K562 (cell line): Measurements from ENCODE around the gene RTBDN. TPM values are rescaled to one million over a fixed set of nuclear protein-coding genes. Genes with fewer than 3 reads are reported as not detected.

Experiments used
- ARHGAP35 ChIP-seq: fragments of 450-650 bp; IDR thresholded peaks from 2 replicates; pipeline ENCODE4 v1.6.1; 2018; ENCODE audit not compliant: partially characterized antibody
- CBFB ChIP-seq: sonication (generic); formaldehyde crosslinking; IDR thresholded peaks from 2 replicates; pipeline ENCODE4 v1.4.0; 2020; ENCODE audit warnings: mild to moderate bottlenecking, missing genetic modification reagents
- CTBP1 ChIP-seq: fragments of 450-650 bp; IDR thresholded peaks from 2 replicates; pipeline ENCODE4 v1.6.1; 2016; ENCODE audit warnings: borderline replicate concordance
- E2F1 ChIP-seq: sonication (generic); formaldehyde crosslinking; IDR thresholded peaks from 2 replicates; pipeline ENCODE4 v1.8.1; 2023; ENCODE audit warnings: mild to moderate bottlenecking, missing genetic modification reagents, moderate library complexity
- HMGXB4 ChIP-seq: sonication (generic); formaldehyde crosslinking; IDR thresholded peaks from 2 replicates; pipeline ENCODE4 v1.8.1; 2023; ENCODE audit warnings: mild to moderate bottlenecking, missing genetic modification reagents
- KDM2B ChIP-seq: fragments of 250-450 bp; sonication (Bioruptor Pico); IDR thresholded peaks from 2 replicates; pipeline ENCODE4 v1.8.0; 2021; ENCODE audit warnings: mild to moderate bottlenecking, moderate library complexity
- L3MBTL2 ChIP-seq: fragments of 450-650 bp; IDR thresholded peaks from 2 replicates; pipeline ENCODE4 v1.6.1; 2016; ENCODE audit warnings: mild to moderate bottlenecking, moderate library complexity
- NBN ChIP-seq: fragments of 450-650 bp; IDR thresholded peaks from 2 replicates; pipeline ENCODE4 v1.6.1; 2016; ENCODE audit warnings: low read depth, mild to moderate bottlenecking
- POLR3G ChIP-seq: IDR thresholded peaks from 2 replicates; pipeline ENCODE4 v1.6.1; 2011; ENCODE audit not compliant: insufficient read length, insufficient replicate concordance; ENCODE audit errors: extremely low read depth
- RBM34 ChIP-seq: fragments of 200-400 bp; formaldehyde crosslinking; IDR thresholded peaks from 2 replicates; pipeline ENCODE4 v1.6.1; 2018; ENCODE audit warnings: low read length, borderline replicate concordance; ENCODE audit not compliant: insufficient read depth
- SMARCB1 ChIP-seq: IDR thresholded peaks from 2 replicates; pipeline ENCODE4 v1.6.1; 2011; ENCODE audit warnings: improper control_type of control experiment, low read depth; ENCODE audit not compliant: insufficient read length
- STAT5B ChIP-seq: fragments of 250-450 bp; sonication (Bioruptor Pico); IDR thresholded peaks from 2 replicates; pipeline ENCODE4 v1.8.0; 2021; ENCODE audit warnings: mild to moderate bottlenecking, inconsistent platforms
- TOE1 ChIP-seq, 2 experiments: fragments of 450-650 bp in 1 of 2; sonication (generic) in 1 of 2; formaldehyde crosslinking in 1 of 2; IDR thresholded peaks; 2 replicates each; pipeline versions ENCODE4 v1.7.1 to v1.8.0; 2016 to 2022; ENCODE audit warnings: borderline replicate concordance in 2 of 2, mild to moderate bottlenecking in 2 of 2, antibody characterized with exemption in 1 of 2, inconsistent platforms in 1 of 2, low read depth in 1 of 2, missing genetic modification reagents in 1 of 2, moderate library complexity in 1 of 2
- TRIM28 ChIP-seq: fragments of 450-650 bp; IDR thresholded peaks from 2 replicates; pipeline ENCODE4 v1.6.1; 2017
- UBTF ChIP-seq, 2 experiments: IDR thresholded peaks; 2 replicates each; pipeline ENCODE4 v1.6.1; 2012; ENCODE audit warnings: improper control_type of control experiment in 2 of 2, low read depth in 2 of 2, low read length in 2 of 2, borderline replicate concordance in 1 of 2
- ZNF23 ChIP-seq: fragments of 250-450 bp; sonication (Bioruptor Pico); IDR thresholded peaks from 2 replicates; pipeline ENCODE4 v1.4.0; 2020; ENCODE audit warnings: mild to moderate bottlenecking
- ZNF592 ChIP-seq: fragments of 450-650 bp; IDR thresholded peaks from 2 replicates; pipeline ENCODE4 v1.6.1; 2017; ENCODE audit warnings: antibody characterized with exemption, mild to moderate bottlenecking
- polyA plus RNA-seq, 8 experiments: library from polyadenylated mRNA; depleted of rRNA in 4 of 8; stranded (reverse) in 5 of 8; unstranded in 3 of 8; fragments of >200 nt; fragmentation: Nextera tagmentation in 2 of 8; fragmentation: Illumina TruSeq in 1 of 8; extraction: Ambion mirVana in 2 of 8; extraction: Trizol in 1 of 8; gene quantifications; 2 replicates each; pipeline versions ENCODE4 v1.2.1 to v1.2.3, GENCODE V29; 2011 to 2014; ENCODE audit warnings: inconsistent platforms in 1 of 8, missing spikeins in 1 of 8
- total RNA-seq, 7 experiments: library from RNA; depleted of rRNA in 6 of 7; stranded (reverse); fragments of >200 nt in 6 of 7; fragmentation: Illumina TruSeq in 2 of 7; extraction: Trizol in 2 of 7; gene quantifications; 2 replicates each; pipeline versions ENCODE4 v1.2.1 to v1.2.3, GENCODE V29; 2011 to 2021; ENCODE audit warnings: low replicate concordance in 1 of 7

Gene RTBDN
- total and polyA plus RNA-seq, 9 of the 15 experiments (the other 6 are each of a cell fraction or from before 2014, with no cell fraction given), result 0.20 to 2.3 (median 0.72) TPM; not detected in 1

GRCh38 chr19:12806242-12807081 is 27.9 kb downstream of the RTBDN start, which contains the start of gene RNASEH2A (continued):
- TF ChIP-seq E2F1 (CRISPR knock-in tag) (peak; percentile 93), POLR3G (no peak), CTBP1 (peak; percentile 92), L3MBTL2 (peak; percentile 99), TRIM28 (no peak), ZNF23 (CRISPR knock-in tag) (no peak), ARHGAP35 (peak; percentile 22), CBFB (CRISPR knock-in tag) (peak; percentile 71; the same call in 1 of the 2 replicates), KDM2B (CRISPR knock-in tag) (0 out of 2 replicates have a peak, but pooled peaks have one; percentile 53), RBM34 (no peak), NBN (0 out of 2 replicates have a peak, but pooled peaks have one; percentile 53), HMGXB4 (CRISPR knock-in tag) (peak; percentile 85; the same call in 1 of the 2 replicates), UBTF (IDR thresholded peaks at IDR 0.05; ENCODE audit: borderline replicate concordance in 1 of 2, low read depth in 2 of 2, low read length in 2 of 2) (peak in 1 of 2 experiments; percentile 45; a peak in 1 of 4 replicates), TOE1 (IDR thresholded peaks at IDR 0.05; ENCODE audit: borderline replicate concordance) (no peak; the same call in 1 of the 2 replicates), TOE1 (CRISPR knock-in tag; IDR thresholded peaks at IDR 0.05; ENCODE audit: borderline replicate concordance, low read depth) (no peak), SMARCB1 (no peak), STAT5B (CRISPR knock-in tag) (no peak), ZNF592 (peak; percentile 61)
